IMR-90 (cell line): ENCODE results near the gene KLHL34. TPM values are rescaled to one million over a fixed set of nuclear protein-coding genes. Genes with fewer than 3 reads are reported as not detected.

Experiments used
- ATAC-seq: fragments of 200-7000 bp; cut with Tn5 transposase; 2 replicates; pipeline ENCODE4 v1.9.1; 2020; ENCODE audit warnings: low read depth, mild to moderate bottlenecking, moderate library complexity
- BruUV-seq: library from RNA; stranded (reverse); fragments of 400-500 nt; replicated peaks from 2 replicates; lab custom pipeline; 2021; lab: Mats Ljungman, UMichigan
- CTCF ChIA-PET: fragments of 300-600 bp; formaldehyde crosslinking; extraction: SDS; loops from one replicate; lab custom pipeline; 2021; ENCODE audit warnings: antibody characterized with exemption; lab: Yijun Ruan, JAX
- POLR2A ChIA-PET: fragments of 300-600 bp; sonication (Branson Sonifier 250); formaldehyde crosslinking; loops from one replicate; lab custom pipeline; 2022; ENCODE audit warnings: antibody characterized with exemption; ENCODE audit not compliant: unreplicated experiment; lab: Charles Lee
- DNase-seq: peaks from one replicate; pipeline ENCODE4 v3.0.0; 2013
- H2AFZ ChIP-seq: replicated peaks from 2 replicates; pipeline ENCODE3; 2013; ENCODE audit warnings: low read length, mild to moderate bottlenecking; ENCODE audit not compliant: poor library complexity
- H2AK5ac ChIP-seq: 2 replicates; pipeline ENCODE4 v1.6.1; 2013; ENCODE audit warnings: low read depth, low read length, inconsistent platforms
- H2AK9ac ChIP-seq: replicated peaks from 2 replicates; pipeline ENCODE3; 2013; ENCODE audit warnings: mild to moderate bottlenecking, low read depth, low read length, moderate library complexity; ENCODE audit not compliant: poor library complexity
- H2BK120ac ChIP-seq: 2 replicates; pipeline ENCODE4 v1.6.1; 2013; ENCODE audit warnings: low read depth, low read length, inconsistent platforms
- H2BK15ac ChIP-seq: 3 replicates; pipeline ENCODE4 v1.6.1; 2013; ENCODE audit warnings: low read depth, low read length, inconsistent platforms
- H2BK20ac ChIP-seq: 2 replicates; pipeline ENCODE4 v1.6.1; 2013; ENCODE audit warnings: low read depth, mild to moderate bottlenecking, inconsistent platforms, low read length, moderate library complexity
- H2BK5ac ChIP-seq: 2 replicates; pipeline ENCODE4 v1.6.1; 2013; ENCODE audit warnings: mild to moderate bottlenecking, low read depth, low read length, inconsistent platforms; ENCODE audit not compliant: poor library complexity, severe bottlenecking
- H3K14ac ChIP-seq: replicated peaks from 2 replicates; pipeline ENCODE4 v1.6.1; 2013; ENCODE audit warnings: low read depth, low read length, inconsistent platforms
- H3K18ac ChIP-seq: 2 replicates; pipeline ENCODE4 v1.6.1; 2013; ENCODE audit warnings: low read depth, low read length, control low read depth
- H3K23ac ChIP-seq: 2 replicates; pipeline ENCODE4 v1.6.1; 2013; ENCODE audit warnings: low read depth, low read length, inconsistent platforms
- H3K27ac ChIP-seq: 2 replicates; pipeline ENCODE4 v1.5.1; 2013; ENCODE audit warnings: mild to moderate bottlenecking, control low read depth, low read length; ENCODE audit not compliant: insufficient read depth
- H3K27me3 ChIP-seq: 2 replicates; pipeline ENCODE4 v1.6.1; 2013; ENCODE audit warnings: low read length; ENCODE audit not compliant: control insufficient read depth, insufficient read depth
- H3K36me3 ChIP-seq: 2 replicates; pipeline ENCODE4 v1.6.1; 2013; ENCODE audit warnings: low read length, mixed read lengths; ENCODE audit not compliant: control insufficient read depth, insufficient read depth
- H3K4ac ChIP-seq: 2 replicates; pipeline ENCODE4 v1.6.1; 2013; ENCODE audit warnings: low read depth, low read length, inconsistent platforms
- H3K4me1 ChIP-seq: 2 replicates; pipeline ENCODE4 v1.6.1; 2013; ENCODE audit warnings: low read length, mixed read lengths; ENCODE audit not compliant: control insufficient read depth, insufficient read depth
- H3K4me2 ChIP-seq: 2 replicates; pipeline ENCODE4 v1.6.1; 2013; ENCODE audit warnings: low read depth, mild to moderate bottlenecking, control low read depth, low read length, moderate library complexity
- H3K4me3 ChIP-seq: 2 replicates; pipeline ENCODE4 v1.5.1; 2013; ENCODE audit warnings: low read depth, mild to moderate bottlenecking, control low read depth, low read length, moderate library complexity; ENCODE audit not compliant: insufficient read depth
- H3K56ac ChIP-seq: 2 replicates; pipeline ENCODE4 v1.6.1; 2013; ENCODE audit warnings: low read length, inconsistent platforms; ENCODE audit not compliant: insufficient read depth; ENCODE audit errors: extremely low read depth
- H3K79me1 ChIP-seq, 2 experiments: 2 replicates each; pipeline ENCODE4 v1.6.1; 2013; ENCODE audit warnings: low read length in 2 of 2, inconsistent platforms in 1 of 2, low read depth in 1 of 2
- H3K9ac ChIP-seq: 2 replicates; pipeline ENCODE4 v1.6.1; 2013; ENCODE audit warnings: low read depth, low read length, control low read depth
- H3K9me1 ChIP-seq: 2 replicates; pipeline ENCODE4 v1.6.1; 2013; ENCODE audit warnings: low read length, inconsistent platforms; ENCODE audit not compliant: insufficient read depth
- H3K9me3 ChIP-seq: 2 replicates; pipeline ENCODE4 v1.6.1; 2013; ENCODE audit warnings: low read length; ENCODE audit not compliant: control insufficient read depth, insufficient read depth
- H4K20me1 ChIP-seq: 2 replicates; pipeline ENCODE4 v1.6.1; 2013; ENCODE audit warnings: low read length, inconsistent platforms; ENCODE audit not compliant: insufficient read depth
- H4K5ac ChIP-seq: 2 replicates; pipeline ENCODE4 v1.6.1; 2013; ENCODE audit warnings: mild to moderate bottlenecking, low read depth, low read length, control low read depth
- H4K8ac ChIP-seq, 2 experiments: 2 replicates each; pipeline ENCODE4 v1.6.1; 2013; ENCODE audit warnings: low read depth in 2 of 2, low read length in 2 of 2, control low read depth in 1 of 2, inconsistent platforms in 1 of 2
- H4K91ac ChIP-seq: 2 replicates; pipeline ENCODE4 v1.6.1; 2013; ENCODE audit warnings: low read depth, low read length, inconsistent platforms; ENCODE audit not compliant: insufficient read depth
- BHLHE40 ChIP-seq: fragments of 150-350 bp; IDR thresholded peaks from 2 replicates; pipeline ENCODE4 v1.6.1; 2016; ENCODE audit warnings: mild to moderate bottlenecking, low read depth, low read length
- CEBPB ChIP-seq: IDR thresholded peaks from 2 replicates; pipeline ENCODE4 v1.6.1; 2012; ENCODE audit warnings: low read depth, low read length, improper control_type of control experiment
- CHD1 ChIP-seq: IDR thresholded peaks from 2 replicates; pipeline ENCODE4 v1.6.1; 2012; ENCODE audit warnings: low read depth, low read length, improper control_type of control experiment
- FOS ChIP-seq: fragments of 150-350 bp; IDR thresholded peaks from 2 replicates; pipeline ENCODE4 v1.6.1; 2016; ENCODE audit warnings: low read depth, low read length
- MAFK ChIP-seq: IDR thresholded peaks from 2 replicates; pipeline ENCODE4 v1.6.1; 2012; ENCODE audit warnings: low read depth, low read length, improper control_type of control experiment
- MAZ ChIP-seq: IDR thresholded peaks from 2 replicates; pipeline ENCODE4 v1.6.1; 2012; ENCODE audit warnings: low read depth, mild to moderate bottlenecking, low read length, improper control_type of control experiment, moderate library complexity, borderline replicate concordance
- MXI1 ChIP-seq: IDR thresholded peaks from 2 replicates; pipeline ENCODE4 v1.6.1; 2012; ENCODE audit warnings: low read depth, mild to moderate bottlenecking, low read length, moderate library complexity, borderline replicate concordance
- NFE2L2 ChIP-seq: fragments of 150-350 bp; IDR thresholded peaks from 2 replicates; pipeline ENCODE4 v1.6.1; 2016; ENCODE audit warnings: low read depth, mild to moderate bottlenecking, low read length
- POLR2A ChIP-seq: IDR thresholded peaks from 2 replicates; pipeline ENCODE4 v1.6.1; 2012; ENCODE audit warnings: mild to moderate bottlenecking, low read depth, low read length
- RAD21 ChIP-seq: IDR thresholded peaks from 2 replicates; pipeline ENCODE4 v1.6.1; 2012; ENCODE audit warnings: low read length, improper control_type of control experiment
- RCOR1 ChIP-seq: IDR thresholded peaks from 2 replicates; pipeline ENCODE4 v1.6.1; 2012; ENCODE audit warnings: mild to moderate bottlenecking, low read length, improper control_type of control experiment; ENCODE audit not compliant: insufficient replicate concordance
- RFX5 ChIP-seq: IDR thresholded peaks from 2 replicates; pipeline ENCODE4 v1.8.0; 2012; ENCODE audit warnings: low read depth, mild to moderate bottlenecking, low read length, moderate library complexity
- SMC3 ChIP-seq: fragments of 150-350 bp; IDR thresholded peaks from 2 replicates; pipeline ENCODE4 v1.6.1; 2016; ENCODE audit warnings: low read depth, mild to moderate bottlenecking, antibody characterized with exemption, low read length, moderate library complexity
- WGBS, 2 experiments: methylation state at CpG; one replicate each; pipeline versions ENCODE4 v1.1.5 to v1.1.7; 2013; ENCODE audit warnings: missing lambda C conversion rate in 2 of 2; ENCODE audit not compliant: insufficient read length in 1 of 2; ENCODE audit errors: extremely low coverage in 2 of 2; 5-methylcytosine and 5-hydroxymethylcytosine counted together
- dilution Hi-C: fragments of 300-500 bp; cut with HindIII; formaldehyde crosslinking; loops from one replicate; pipeline ENCODE4 v1.14.3; 2018; ENCODE audit warnings: low sequenced_read_pairs; ENCODE audit not compliant: unreplicated experiment
- in situ Hi-C: fragments of 300-500 bp; cut with MboI; formaldehyde crosslinking; loops from 3 replicates; pipeline ENCODE4 v1.14.3; 2019; ENCODE audit warnings: low sequenced_read_pairs, inconsistent platforms, mixed read lengths
- intact Hi-C: fragments of 100-400 bp; cut with micrococcal nuclease; formaldehyde crosslinking; loops from 2 replicates; pipeline ENCODE4 v1.10.0; 2022
- polyA plus RNA-seq, 3 experiments: library from polyadenylated mRNA; depleted of rRNA; stranded (reverse); fragments of >200 nt; gene quantifications; 2 replicates each; pipeline ENCODE4 v1.2.3, GENCODE V29; 2012; ENCODE audit warnings: low replicate concordance in 1 of 3
- total RNA-seq: library from RNA; depleted of rRNA; stranded (reverse); fragments of >200 nt; gene quantifications from 2 replicates; pipeline ENCODE4 v1.2.3, GENCODE V29; 2012
- TF ChIP-seq, protein P1 (sequence below): fragments of 150-350 bp; IDR thresholded peaks from 2 replicates; pipeline ENCODE4 v1.6.1; 2016; ENCODE audit warnings: low read depth, mild to moderate bottlenecking, low read length, moderate library complexity, borderline replicate concordance
- TF ChIP-seq, protein P2 (sequence below): fragments of 150-350 bp; IDR thresholded peaks from 2 replicates; pipeline ENCODE4 v1.6.1; 2017; ENCODE audit warnings: mild to moderate bottlenecking, antibody characterized with exemption, low read length, low read depth
- TF ChIP-seq, protein P3 (sequence below): conservative IDR thresholded peaks from 2 replicates; pipeline ENCODE4 v1.5.1; 2012; ENCODE audit warnings: mild to moderate bottlenecking, low read depth, low read length, improper control_type of control experiment

The KLHL34 gene
- total and polyA plus RNA-seq, 2 of the 4 experiments (the other 2 are of a cell fraction), result not detected

DNA sequence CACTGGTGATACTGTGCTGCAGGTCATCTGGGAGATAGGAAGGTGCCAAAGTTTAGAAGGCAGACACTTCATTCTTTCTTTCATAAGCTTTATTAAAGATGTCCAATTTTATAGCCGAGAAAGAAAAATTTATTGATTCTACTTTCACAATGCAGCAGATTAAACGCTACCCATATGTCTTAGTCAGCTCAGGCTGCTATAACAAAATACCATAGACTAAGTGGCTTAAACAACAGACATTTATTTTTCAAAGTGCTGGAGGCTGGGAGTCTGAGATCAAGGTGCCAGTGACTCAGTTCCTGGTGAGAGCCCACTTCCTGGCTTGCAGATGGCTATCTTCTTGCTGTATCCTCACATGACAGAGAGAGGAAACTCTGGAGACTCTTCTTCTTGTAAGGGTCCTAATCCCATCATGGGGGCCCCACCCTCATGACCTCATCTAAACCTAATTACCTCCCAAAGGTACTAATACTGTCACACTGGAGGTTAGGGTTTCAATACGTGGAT lies 33.4 kb upstream of the KLHL34 start:
- no peaks in the 10 kb centered on the region for H3K9me3 ChIP-seq
- no peak overlapping the region for H2AK5ac ChIP-seq
- no peaks in the 10 kb centered on the region for H3K36me3 ChIP-seq
- H3K4ac ChIP-seq, result no peak overlapping the region
- no peak overlapping the region for H2BK20ac ChIP-seq
- no peaks in the 10 kb centered on the region for H3K4me1 ChIP-seq
- H3K14ac ChIP-seq, result no peak overlapping the region
- no peaks in the 10 kb centered on the region for H3K27me3 ChIP-seq
- H3K79me1 ChIP-seq, result no peaks in the 10 kb centered on the region
- H2BK15ac ChIP-seq, result no peak overlapping the region
- H3K4me2 ChIP-seq, result no peak overlapping the region
- BruUV-seq, result no TSS peak
- no peak overlapping the region for H4K5ac ChIP-seq
- WGBS, 2 experiments, result no CpG with 5 or more reads among the region's 3 CpGs
- H4K20me1 ChIP-seq, result no peaks in the 10 kb centered on the region
- H3K4me3 ChIP-seq, result no peak overlapping the region
- no peak overlapping the region for H3K56ac ChIP-seq
- no peak overlapping the region for H4K8ac ChIP-seq
- ATAC-seq (no peak), DNase-seq (no peak)
- no peak overlapping the region for H2AK9ac ChIP-seq
- intact Hi-C loops (no loop called here), in situ Hi-C loops (no loop called here), dilution Hi-C loops (no loop called here)
- H3K18ac ChIP-seq, result no peak overlapping the region
- no peak overlapping the region for H3K27ac ChIP-seq
- TF ChIP-seq RAD21 (no peak), BHLHE40 (no peak), MAZ (no peak), MAFK (no peak), SMC3 (no peak), POLR2A (no peak), CEBPB (no peak), FOS (no peak), MXI1 (no peak), CHD1 (no peak), NFE2L2 (no peak), RCOR1 (no peak), RFX5 (no peak)
- TF ChIP-seq, protein P1, sequence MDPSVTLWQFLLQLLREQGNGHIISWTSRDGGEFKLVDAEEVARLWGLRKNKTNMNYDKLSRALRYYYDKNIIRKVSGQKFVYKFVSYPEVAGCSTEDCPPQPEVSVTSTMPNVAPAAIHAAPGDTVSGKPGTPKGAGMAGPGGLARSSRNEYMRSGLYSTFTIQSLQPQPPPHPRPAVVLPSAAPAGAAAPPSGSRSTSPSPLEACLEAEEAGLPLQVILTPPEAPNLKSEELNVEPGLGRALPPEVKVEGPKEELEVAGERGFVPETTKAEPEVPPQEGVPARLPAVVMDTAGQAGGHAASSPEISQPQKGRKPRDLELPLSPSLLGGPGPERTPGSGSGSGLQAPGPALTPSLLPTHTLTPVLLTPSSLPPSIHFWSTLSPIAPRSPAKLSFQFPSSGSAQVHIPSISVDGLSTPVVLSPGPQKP, result no peak
- TF ChIP-seq, protein P2, sequence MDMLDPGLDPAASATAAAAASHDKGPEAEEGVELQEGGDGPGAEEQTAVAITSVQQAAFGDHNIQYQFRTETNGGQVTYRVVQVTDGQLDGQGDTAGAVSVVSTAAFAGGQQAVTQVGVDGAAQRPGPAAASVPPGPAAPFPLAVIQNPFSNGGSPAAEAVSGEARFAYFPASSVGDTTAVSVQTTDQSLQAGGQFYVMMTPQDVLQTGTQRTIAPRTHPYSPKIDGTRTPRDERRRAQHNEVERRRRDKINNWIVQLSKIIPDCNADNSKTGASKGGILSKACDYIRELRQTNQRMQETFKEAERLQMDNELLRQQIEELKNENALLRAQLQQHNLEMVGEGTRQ, result no peak
- TF ChIP-seq, protein P3, sequence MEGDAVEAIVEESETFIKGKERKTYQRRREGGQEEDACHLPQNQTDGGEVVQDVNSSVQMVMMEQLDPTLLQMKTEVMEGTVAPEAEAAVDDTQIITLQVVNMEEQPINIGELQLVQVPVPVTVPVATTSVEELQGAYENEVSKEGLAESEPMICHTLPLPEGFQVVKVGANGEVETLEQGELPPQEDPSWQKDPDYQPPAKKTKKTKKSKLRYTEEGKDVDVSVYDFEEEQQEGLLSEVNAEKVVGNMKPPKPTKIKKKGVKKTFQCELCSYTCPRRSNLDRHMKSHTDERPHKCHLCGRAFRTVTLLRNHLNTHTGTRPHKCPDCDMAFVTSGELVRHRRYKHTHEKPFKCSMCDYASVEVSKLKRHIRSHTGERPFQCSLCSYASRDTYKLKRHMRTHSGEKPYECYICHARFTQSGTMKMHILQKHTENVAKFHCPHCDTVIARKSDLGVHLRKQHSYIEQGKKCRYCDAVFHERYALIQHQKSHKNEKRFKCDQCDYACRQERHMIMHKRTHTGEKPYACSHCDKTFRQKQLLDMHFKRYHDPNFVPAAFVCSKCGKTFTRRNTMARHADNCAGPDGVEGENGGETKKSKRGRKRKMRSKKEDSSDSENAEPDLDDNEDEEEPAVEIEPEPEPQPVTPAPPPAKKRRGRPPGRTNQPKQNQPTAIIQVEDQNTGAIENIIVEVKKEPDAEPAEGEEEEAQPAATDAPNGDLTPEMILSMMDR, result no peak
- no peak overlapping the region for H2BK120ac ChIP-seq
- no peaks in the 10 kb centered on the region for H3K9me1 ChIP-seq
- CTCF ChIA-PET, result no interaction called here
- H2BK5ac ChIP-seq, result no peak overlapping the region
- H3K23ac ChIP-seq, result no peak overlapping the region
- no peak overlapping the region for H2AFZ ChIP-seq
- H3K9ac ChIP-seq, result no peak overlapping the region
- H4K91ac ChIP-seq, result no peak overlapping the region
- POLR2A ChIA-PET, result no interaction called here
